PC-3 (cell line): ENCODE data around the gene GNB2.

Experiments
- EZH2 ChIP-seq: fragments of 300-600 bp; sonication (generic); IDR thresholded peaks from one replicate; pipeline ENCODE4 v1.6.1; 2017; ENCODE audit warnings: antibody characterized with exemption, mild to moderate bottlenecking, low read length; ENCODE audit not compliant: unreplicated experiment
- EZH2phosphoT487 ChIP-seq: fragments of 300-600 bp; sonication (generic); IDR thresholded peaks from 2 replicates; pipeline ENCODE4 v1.6.1; 2018; ENCODE audit warnings: mild to moderate bottlenecking, antibody characterized with exemption, low read length, borderline replicate concordance
- TF ChIP-seq, protein P1 (sequence below): fragments of 300-600 bp; sonication (generic); conservative IDR thresholded peaks from 2 replicates; pipeline ENCODE4 v1.5.1; 2017; ENCODE audit warnings: antibody characterized with exemption, low read depth, mild to moderate bottlenecking, low read length

DNA sequence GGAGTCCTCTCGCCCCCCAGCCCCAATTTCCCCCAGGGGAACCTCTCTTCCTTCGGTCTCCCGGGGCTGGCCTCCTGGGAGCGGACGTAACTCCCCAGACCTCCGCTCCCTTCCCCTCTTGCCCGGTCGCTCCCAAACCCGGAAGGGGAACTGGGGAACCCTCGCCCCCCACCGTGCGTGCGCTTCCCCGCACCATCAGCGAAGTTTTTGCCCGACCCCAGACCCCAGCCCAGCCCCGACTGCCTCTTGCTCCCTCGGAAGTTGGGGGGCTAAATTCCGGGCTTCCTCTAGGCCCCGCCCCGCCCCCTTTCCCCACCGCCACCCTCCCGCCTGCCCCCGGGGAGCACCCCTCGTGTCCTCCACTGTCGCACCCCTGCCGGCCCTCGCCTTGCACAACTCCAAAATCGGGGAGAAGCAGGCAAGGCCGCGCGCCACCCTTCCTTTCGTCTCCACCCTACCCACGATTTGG lies 436 bp downstream of the GNB2 start:
- TF ChIP-seq, protein P1, sequence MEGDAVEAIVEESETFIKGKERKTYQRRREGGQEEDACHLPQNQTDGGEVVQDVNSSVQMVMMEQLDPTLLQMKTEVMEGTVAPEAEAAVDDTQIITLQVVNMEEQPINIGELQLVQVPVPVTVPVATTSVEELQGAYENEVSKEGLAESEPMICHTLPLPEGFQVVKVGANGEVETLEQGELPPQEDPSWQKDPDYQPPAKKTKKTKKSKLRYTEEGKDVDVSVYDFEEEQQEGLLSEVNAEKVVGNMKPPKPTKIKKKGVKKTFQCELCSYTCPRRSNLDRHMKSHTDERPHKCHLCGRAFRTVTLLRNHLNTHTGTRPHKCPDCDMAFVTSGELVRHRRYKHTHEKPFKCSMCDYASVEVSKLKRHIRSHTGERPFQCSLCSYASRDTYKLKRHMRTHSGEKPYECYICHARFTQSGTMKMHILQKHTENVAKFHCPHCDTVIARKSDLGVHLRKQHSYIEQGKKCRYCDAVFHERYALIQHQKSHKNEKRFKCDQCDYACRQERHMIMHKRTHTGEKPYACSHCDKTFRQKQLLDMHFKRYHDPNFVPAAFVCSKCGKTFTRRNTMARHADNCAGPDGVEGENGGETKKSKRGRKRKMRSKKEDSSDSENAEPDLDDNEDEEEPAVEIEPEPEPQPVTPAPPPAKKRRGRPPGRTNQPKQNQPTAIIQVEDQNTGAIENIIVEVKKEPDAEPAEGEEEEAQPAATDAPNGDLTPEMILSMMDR, result no peak
- TF ChIP-seq EZH2, result no peak
- TF ChIP-seq EZH2phosphoT487, result no peak
